ENCODE results near the gene ACAT2. TPM values are rescaled to one million over a fixed set of nuclear protein-coding genes. Genes with fewer than 3 reads are reported as not detected.

ACAT2 gene
- total RNA-seq, 1 experiment from 2014 or later, result 46.0 TPM

DNA sequence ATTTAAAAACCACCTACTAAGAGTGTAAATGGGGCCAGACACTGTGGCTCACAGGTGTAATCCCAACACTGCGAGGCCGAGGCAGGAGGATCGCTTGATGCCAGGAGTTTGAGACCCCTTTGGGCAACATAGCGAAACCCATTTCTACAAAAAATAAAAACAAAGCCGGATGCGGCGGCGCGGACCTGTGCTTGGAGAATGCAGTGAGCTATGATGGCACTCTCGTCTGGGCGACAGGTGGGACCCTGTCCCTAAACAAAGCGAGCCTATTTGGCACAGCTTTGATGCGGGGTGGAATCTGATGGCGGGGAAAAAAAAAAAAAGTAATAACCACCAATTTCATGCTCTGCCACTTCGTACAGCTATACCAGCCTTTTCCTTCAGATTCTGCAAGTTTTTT lies 26.4 kb downstream of the ACAT2 start:
- peaks cover 27% of the 10 kb centered on the region for H3K4me1 Mint-ChIP-seq (ENCODE audit: insufficient read depth, unreplicated experiment)
- H3K36me3 Mint-ChIP-seq (ENCODE audit: insufficient read depth, unreplicated experiment), result peaks cover 81% of the 10 kb centered on the region

DNA sequence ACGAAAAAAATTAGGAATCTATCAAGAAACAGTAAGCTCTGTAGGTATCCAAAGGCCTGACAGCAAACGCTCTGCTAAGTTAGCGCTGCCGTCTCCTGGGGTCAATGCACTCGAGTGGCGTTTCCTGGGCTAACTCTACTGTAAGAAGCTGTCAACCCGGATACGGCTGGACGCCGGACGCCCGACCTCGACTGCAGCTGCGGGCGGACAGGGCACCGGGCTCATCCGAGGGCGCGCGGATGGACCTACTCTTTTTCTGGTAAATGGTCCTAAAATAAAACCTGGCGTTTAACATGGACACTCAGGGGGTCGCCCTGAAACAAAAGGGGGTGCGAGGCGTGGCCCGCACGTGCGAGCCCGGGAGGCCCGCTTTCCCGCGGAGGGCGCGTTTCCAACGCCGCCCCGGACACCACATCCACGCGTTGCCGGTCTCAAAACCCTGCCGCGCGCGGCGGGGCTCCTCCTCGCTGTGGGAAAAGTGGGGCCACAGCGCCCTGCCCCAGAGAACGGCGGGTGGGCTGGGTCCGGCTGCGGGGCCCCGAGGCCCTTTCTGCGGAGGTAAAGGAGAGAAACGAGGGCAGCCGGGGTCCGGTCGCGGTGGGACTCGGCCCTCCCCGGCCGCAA lies 27.0 kb downstream of the ACAT2 start:
- ChIA-PET POLR2A (interaction anchor here (0.7 to 8.8 kb wide), 17 partner anchors 9 to 749 kb away, joined by 3 to 198 read pairs (median 9); partner anchors contain the start of genes ACAT2, PNLDC1, SOD2 and WTAP), CTCF (interaction anchor here (0.6 to 1.4 kb wide), 7 partner anchors 64 to 356 kb away, joined by 3 to 5 read pairs (median 5); no protein-coding TSS in a partner anchor)
- peaks cover 27% of the 10 kb centered on the region for H3K4me1 Mint-ChIP-seq (ENCODE audit: insufficient read depth, unreplicated experiment)
- H3K27ac Mint-ChIP-seq (ENCODE audit: low read depth, unreplicated experiment), result peak overlapping the region; percentile 98
- no peaks in the 10 kb centered on the region for H3K9me3 Mint-ChIP-seq (ENCODE audit: unreplicated experiment)
- peaks cover 81% of the 10 kb centered on the region for H3K36me3 Mint-ChIP-seq (ENCODE audit: insufficient read depth, unreplicated experiment)
- intact Hi-C loops (cut with micrococcal nuclease), result loop anchor here (1.0 to 5.0 kb wide), 3 partner anchors 62 to 253 kb away; partner anchors contain the start of gene WTAP
- TF ChIP-seq, protein P1, sequence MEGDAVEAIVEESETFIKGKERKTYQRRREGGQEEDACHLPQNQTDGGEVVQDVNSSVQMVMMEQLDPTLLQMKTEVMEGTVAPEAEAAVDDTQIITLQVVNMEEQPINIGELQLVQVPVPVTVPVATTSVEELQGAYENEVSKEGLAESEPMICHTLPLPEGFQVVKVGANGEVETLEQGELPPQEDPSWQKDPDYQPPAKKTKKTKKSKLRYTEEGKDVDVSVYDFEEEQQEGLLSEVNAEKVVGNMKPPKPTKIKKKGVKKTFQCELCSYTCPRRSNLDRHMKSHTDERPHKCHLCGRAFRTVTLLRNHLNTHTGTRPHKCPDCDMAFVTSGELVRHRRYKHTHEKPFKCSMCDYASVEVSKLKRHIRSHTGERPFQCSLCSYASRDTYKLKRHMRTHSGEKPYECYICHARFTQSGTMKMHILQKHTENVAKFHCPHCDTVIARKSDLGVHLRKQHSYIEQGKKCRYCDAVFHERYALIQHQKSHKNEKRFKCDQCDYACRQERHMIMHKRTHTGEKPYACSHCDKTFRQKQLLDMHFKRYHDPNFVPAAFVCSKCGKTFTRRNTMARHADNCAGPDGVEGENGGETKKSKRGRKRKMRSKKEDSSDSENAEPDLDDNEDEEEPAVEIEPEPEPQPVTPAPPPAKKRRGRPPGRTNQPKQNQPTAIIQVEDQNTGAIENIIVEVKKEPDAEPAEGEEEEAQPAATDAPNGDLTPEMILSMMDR (IDR thresholded peaks at IDR 0.05; ENCODE audit: unreplicated experiment), result no peak
- H3K4me3 Mint-ChIP-seq (ENCODE audit: unreplicated experiment), result peak overlapping the region; percentile 99
- peak; percentile 43 for DNase-seq (ENCODE audit: unreplicated experiment)
- BruUV-seq (replicated peaks), result TSS peak; percentile 36
- no peaks in the 10 kb centered on the region for H3K27me3 Mint-ChIP-seq (ENCODE audit: insufficient read depth, unreplicated experiment)

More for the DNA sequence above, 26.4 kb downstream of the ACAT2 start:
- no peaks in the 10 kb centered on the region for H3K27me3 Mint-ChIP-seq (ENCODE audit: insufficient read depth, unreplicated experiment)
- TF ChIP-seq, protein P1 (IDR thresholded peaks at IDR 0.05; ENCODE audit: unreplicated experiment), result no peak
- peak overlapping the region; percentile 98 for H3K27ac Mint-ChIP-seq (ENCODE audit: low read depth, unreplicated experiment)
- ChIA-PET POLR2A (interaction anchor here (0.6 to 8.8 kb wide), 19 partner anchors 8 to 1613 kb away, joined by 3 to 198 read pairs (median 8); partner anchors contain the start of genes ACAT2, PNLDC1, SOD2 and WTAP), CTCF (interaction anchor here (0.6 to 1.4 kb wide), 6 partner anchors 65 to 355 kb away, joined by 3 to 5 read pairs (median 5); no protein-coding TSS in a partner anchor)
- intact Hi-C loops (cut with micrococcal nuclease), result loop anchor here (5.0 kb wide), 1 partner anchor 254 kb away; no protein-coding TSS in a partner anchor
- DNase-seq (ENCODE audit: unreplicated experiment), result no peak
- H3K4me3 Mint-ChIP-seq (ENCODE audit: unreplicated experiment), result peak overlapping the region; percentile 99
- H3K9me3 Mint-ChIP-seq (ENCODE audit: unreplicated experiment), result no peaks in the 10 kb centered on the region
- no TSS peak for BruUV-seq (replicated peaks)

DNA sequence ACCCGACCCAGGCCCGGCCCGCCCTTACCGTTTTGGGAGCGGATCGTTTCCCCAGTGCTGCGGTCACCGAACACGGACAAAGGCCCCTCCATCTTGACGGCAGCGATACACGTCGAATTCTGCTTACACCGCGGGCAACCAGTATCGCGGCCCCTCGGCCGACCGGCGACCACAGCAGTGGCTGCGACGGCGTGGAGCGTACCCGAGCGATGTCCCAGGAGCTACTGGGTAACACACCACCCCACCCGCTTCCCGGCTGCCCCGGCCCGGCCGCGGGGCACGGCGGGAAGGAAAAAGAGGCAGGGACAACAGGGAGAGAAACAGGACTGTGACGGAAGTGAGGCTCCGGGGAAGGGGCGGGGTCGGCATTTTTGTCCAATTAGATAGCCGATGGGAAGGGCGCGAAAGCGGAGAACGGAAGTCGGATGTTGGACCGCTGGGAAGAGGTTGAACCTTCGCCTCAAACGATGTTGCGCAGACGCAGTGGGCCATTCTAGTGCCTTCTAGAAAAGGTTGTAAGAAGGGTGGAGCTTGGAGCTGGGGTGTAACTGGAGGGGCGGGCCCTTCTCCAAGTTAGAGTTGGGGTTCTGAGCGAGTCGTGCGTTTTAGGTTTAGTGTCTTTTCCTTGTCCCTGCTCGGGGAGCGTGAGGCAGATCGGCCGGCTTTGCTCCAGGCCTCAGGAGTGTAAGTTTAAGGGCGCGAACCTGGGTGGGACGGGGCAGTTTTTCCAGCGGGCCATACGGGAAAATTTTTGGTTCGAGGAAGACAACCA lies 27.7 kb downstream of the ACAT2 start, which contains the start of gene TCP1:
TCP1 (minus strand) TSS at position 226 of the 772 bp plus-strand sequence; CDS start at position 92, 134 bp downstream.
- ChIA-PET POLR2A (interaction anchor here (0.7 to 8.8 kb wide), 40 partner anchors 10 to 1228 kb away, joined by 3 to 198 read pairs (median 6); partner anchors contain the start of genes ACAT2, PNLDC1, SOD2 and WTAP), CTCF (interaction anchor here (0.6 to 2.3 kb wide), 7 partner anchors 62 to 151 kb away, joined by 3 to 9 read pairs (median 3); no protein-coding TSS in a partner anchor)
- H3K4me1 Mint-ChIP-seq (ENCODE audit: insufficient read depth, unreplicated experiment), result peaks cover 28% of the 10 kb centered on the region
- H3K36me3 Mint-ChIP-seq (ENCODE audit: insufficient read depth, unreplicated experiment), result peaks cover 81% of the 10 kb centered on the region
- TF ChIP-seq, protein P1 (IDR thresholded peaks at IDR 0.05; ENCODE audit: unreplicated experiment), result no peak
- H3K4me3 Mint-ChIP-seq (ENCODE audit: unreplicated experiment), result peak within 1 kb of the TSS; percentile 99
- H3K27me3 Mint-ChIP-seq (ENCODE audit: insufficient read depth, unreplicated experiment), result no peaks in the 10 kb centered on the region
- H3K27ac Mint-ChIP-seq (ENCODE audit: low read depth, unreplicated experiment), result peak within 1 kb of the TSS; percentile 98
- no peaks in the 10 kb centered on the region for H3K9me3 Mint-ChIP-seq (ENCODE audit: unreplicated experiment)
- DNase-seq (ENCODE audit: unreplicated experiment), result peak; percentile 100
- intact Hi-C loops (cut with micrococcal nuclease), result loop anchor here (1.0 to 5.0 kb wide), 5 partner anchors 17 to 253 kb away; partner anchors contain the start of gene WTAP
- BruUV-seq (replicated peaks), result no TSS peak
